D721Med (cell line): ENCODE data around the gene KLHL26.
A peak's percentile ranks its signal among the peaks of the same experiment; 100 is the strongest.
"Not testable (repeated sequence)": the region's sequence is repeated elsewhere in the genome, so short reads cannot be mapped to it uniquely, and the experiment has no call there.

Experiments used
- DNase-seq: peaks from one replicate; pipeline ENCODE4 v3.0.0; 2011; ENCODE audit warnings: low spot score; ENCODE audit not compliant: insufficient read length
- FAIRE-seq: peaks from 2 replicates; lab custom pipeline; 2011; peaks lifted over from hg19 to GRCh38; lab: Jason Lieb, UNC
- TF ChIP-seq, protein P1 (sequence below): IDR thresholded peaks from 2 replicates; pipeline ENCODE4 v1.5.1; 2012; ENCODE audit warnings: mild to moderate bottlenecking, control low read depth; ENCODE audit not compliant: insufficient read depth; ENCODE audit errors: missing control alignments

Gene KLHL26

DNA sequence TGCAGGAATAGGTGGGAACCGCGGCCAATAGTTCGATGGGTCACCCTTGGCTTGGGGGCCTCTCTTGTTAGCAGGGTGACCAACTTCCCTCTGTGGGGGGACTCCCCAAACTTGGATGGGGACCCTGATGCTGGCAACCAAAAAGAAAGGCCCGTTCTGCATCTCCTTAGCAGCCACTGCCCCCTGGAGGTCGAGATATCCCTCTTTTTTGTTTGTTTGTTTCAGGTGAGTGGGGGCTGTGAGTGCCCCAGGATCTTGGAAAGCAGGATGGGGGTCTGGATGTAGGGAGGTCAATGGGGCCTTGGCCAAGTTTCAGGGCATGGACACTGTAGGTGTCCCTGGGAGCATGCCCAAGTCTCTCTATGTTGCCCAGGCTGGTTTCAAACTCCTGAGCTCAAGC, 39.0 kb downstream of the KLHL26 start:
- FAIRE-seq (no peak), DNase-seq (no peak)
- TF ChIP-seq, protein P1, sequence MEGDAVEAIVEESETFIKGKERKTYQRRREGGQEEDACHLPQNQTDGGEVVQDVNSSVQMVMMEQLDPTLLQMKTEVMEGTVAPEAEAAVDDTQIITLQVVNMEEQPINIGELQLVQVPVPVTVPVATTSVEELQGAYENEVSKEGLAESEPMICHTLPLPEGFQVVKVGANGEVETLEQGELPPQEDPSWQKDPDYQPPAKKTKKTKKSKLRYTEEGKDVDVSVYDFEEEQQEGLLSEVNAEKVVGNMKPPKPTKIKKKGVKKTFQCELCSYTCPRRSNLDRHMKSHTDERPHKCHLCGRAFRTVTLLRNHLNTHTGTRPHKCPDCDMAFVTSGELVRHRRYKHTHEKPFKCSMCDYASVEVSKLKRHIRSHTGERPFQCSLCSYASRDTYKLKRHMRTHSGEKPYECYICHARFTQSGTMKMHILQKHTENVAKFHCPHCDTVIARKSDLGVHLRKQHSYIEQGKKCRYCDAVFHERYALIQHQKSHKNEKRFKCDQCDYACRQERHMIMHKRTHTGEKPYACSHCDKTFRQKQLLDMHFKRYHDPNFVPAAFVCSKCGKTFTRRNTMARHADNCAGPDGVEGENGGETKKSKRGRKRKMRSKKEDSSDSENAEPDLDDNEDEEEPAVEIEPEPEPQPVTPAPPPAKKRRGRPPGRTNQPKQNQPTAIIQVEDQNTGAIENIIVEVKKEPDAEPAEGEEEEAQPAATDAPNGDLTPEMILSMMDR, result peak; percentile 33

DNA sequence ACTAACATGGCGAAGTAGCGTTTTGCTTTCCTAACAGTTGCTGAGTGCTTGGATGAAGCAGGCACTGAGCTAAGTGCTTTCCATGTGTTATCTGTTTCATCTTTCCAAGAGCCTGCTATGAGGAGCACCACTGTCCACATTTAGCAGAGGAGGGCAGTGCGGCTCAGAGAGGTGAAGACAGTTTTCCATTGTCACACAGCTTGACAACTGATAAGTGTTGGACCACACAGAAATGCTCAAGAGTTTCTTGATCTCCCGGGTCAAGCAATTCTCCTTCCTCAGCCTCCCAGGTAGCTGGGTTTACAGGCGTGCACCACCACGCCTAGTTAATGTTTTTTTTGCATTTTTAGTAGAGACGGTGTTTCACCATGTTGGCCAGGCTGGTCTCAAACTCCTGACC, 39.9 kb downstream of the KLHL26 start:
- FAIRE-seq (no peak), DNase-seq (no peak)
- TF ChIP-seq, protein P1, result no peak

DNA sequence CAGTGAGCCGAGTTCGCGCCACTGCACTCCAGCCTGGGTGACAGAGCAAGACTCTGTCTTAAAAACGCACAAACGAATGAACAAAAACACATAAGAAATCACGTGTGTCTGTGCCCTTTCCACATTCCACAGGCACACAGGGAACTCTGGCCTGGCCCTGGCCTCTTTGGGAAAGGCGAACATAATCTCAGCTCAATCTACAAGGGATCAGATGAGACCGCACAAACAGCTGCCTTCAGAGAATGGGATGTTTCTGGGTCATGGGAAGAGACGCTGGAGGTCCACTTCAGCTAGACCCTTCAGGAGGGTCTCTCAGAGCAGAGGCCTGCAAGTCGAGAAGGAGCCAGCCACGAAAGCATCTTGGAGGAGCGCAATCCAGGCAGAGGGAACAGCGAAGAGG, 40.3 kb downstream of the KLHL26 start:
- DNase-seq, result no peak
- FAIRE-seq, result no peak
- TF ChIP-seq, protein P1, result no peak

DNA sequence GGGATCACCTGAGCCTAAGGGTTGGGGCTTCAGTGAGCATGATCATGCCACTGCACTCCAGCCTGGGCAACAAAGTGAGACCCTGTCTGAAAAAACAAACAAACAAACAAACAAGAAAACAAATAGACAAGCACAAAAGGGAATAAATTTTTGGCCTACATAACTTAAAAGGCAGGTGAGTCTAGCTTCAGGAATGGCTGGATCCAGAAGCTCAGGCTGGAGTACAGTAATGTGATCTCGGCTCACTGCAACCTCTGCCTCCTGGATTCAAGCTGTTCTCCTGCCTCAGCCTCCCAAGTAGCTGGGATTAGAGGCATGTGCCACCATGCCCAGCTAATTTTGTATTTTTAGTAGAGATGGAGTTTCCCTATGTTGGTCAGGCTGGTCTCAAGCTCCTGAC, 43.3 kb downstream of the KLHL26 start:
- DNase-seq, FAIRE-seq: not testable (repeated sequence)

DNA sequence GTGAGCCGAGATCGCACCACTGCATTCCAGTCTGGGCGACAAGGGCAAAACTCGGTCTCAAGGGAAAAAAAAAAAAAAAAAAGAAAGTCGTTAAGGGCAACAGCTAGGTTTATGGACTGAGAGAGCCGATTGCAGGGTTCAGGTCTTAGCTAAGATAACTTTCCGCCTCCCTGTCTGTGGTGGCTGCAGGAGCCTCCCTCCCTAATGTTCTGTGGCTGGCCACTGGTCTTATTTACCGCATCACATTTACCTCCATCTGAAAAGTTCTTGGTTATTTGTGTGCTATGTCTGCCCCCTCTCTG, 45.9 kb downstream of the KLHL26 start:
- TF ChIP-seq, protein P1, result no peak
- FAIRE-seq (no peak), DNase-seq (no peak)

DNA sequence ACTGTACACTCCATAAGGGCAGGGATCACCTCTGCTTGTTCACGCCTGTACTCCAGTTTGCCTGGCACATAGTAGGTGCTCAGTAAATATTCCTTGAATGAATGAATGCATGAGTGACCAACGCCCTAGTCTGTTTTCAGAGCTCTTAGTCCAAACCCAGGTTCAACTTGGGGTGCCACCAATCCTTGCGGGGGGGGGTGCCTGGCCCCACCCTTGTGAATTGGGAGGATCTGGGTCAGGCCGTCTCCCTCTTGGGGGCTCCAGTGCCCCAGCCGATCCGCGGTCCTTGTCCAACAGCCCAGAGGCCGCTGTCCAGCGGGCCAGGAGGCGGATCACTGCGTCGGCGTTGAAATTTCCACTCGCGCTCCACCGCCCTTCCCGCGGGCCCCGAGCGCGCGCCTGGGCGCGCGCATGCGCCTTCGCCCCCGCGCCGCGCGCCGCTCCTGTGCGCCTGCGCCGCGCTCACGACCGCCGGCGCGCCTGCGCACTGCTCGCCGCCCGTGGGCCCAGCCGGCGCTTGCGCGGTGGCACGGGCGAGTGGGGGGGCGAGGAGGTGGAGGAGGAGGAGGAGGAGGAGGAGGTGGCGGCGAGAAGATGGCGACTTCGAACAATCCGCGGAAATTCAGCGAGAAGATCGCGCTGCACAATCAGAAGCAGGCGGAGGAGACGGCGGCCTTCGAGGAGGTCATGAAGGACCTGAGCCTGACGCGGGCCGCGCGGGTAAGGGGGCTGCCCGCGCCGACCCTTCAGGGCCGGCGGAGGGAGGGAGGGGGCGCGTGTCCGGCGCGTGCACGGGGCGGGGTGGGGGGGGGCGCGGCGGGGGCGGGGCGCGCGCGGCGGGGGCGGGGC, 46.5 kb downstream of the KLHL26 start, which contains the start of gene CRTC1:
TSS of gene CRTC1 (plus strand) at position 572 of the 849 bp plus-strand sequence. CDS start at position 595, 23 bp downstream.
- TF ChIP-seq, protein P1, result no peak
- peak; percentile 88 for DNase-seq
- FAIRE-seq, result no peak

DNA sequence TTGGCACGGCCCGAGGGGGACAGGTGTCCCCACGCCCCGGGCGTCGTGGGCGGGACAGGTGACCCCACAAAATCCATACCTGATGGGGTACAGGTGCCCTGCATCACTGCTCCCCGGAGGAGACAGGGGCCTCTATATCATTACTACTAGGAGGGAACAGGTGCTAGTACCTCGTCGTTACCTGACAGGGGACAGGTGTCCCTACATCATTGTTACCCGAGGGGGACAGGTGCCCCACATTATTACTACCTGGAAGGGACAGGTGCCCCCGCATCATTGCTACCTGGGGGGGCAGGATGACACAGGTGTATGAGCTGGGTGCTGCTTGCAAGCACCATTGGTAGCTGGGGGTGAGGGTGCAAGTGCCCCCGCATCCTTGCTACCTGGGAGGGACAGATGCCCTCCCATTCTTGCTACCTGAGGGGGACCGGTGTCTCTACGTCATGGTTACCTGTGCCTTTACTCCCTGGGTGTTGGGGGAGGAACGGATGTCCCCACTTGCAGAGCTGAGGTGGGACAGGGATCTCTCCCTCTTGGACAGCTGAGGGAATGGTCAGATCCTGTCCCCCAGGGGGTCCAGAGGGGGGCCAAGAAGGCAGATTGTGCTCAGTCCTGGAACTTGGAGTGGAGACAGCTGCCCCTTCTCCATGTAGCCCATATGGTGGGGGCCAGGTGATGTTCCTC, 47.3 kb downstream of the KLHL26 start:
- no peak for DNase-seq
- no peak for FAIRE-seq
- TF ChIP-seq, protein P1, result no peak
